ENCODE measurements around the gene IGSF9B.

- TF ChIP-seq, protein P1, sequence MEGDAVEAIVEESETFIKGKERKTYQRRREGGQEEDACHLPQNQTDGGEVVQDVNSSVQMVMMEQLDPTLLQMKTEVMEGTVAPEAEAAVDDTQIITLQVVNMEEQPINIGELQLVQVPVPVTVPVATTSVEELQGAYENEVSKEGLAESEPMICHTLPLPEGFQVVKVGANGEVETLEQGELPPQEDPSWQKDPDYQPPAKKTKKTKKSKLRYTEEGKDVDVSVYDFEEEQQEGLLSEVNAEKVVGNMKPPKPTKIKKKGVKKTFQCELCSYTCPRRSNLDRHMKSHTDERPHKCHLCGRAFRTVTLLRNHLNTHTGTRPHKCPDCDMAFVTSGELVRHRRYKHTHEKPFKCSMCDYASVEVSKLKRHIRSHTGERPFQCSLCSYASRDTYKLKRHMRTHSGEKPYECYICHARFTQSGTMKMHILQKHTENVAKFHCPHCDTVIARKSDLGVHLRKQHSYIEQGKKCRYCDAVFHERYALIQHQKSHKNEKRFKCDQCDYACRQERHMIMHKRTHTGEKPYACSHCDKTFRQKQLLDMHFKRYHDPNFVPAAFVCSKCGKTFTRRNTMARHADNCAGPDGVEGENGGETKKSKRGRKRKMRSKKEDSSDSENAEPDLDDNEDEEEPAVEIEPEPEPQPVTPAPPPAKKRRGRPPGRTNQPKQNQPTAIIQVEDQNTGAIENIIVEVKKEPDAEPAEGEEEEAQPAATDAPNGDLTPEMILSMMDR (IDR thresholded peaks at IDR 0.05) = no peak
- TF ChIP-seq POLR2A (IDR thresholded peaks at IDR 0.05) = no peak
- TF ChIP-seq POLR2AphosphoS5 (IDR thresholded peaks at IDR 0.05) = no peak
- no peak for TF ChIP-seq EP300 (IDR thresholded peaks at IDR 0.05)
Measured at GRCh38 chr11:133906746-133907145, 50.0 kb downstream of the IGSF9B start.

Measured in suprapubic skin (tissue), 4 donors.